Right lung (tissue), 5 donors: Measurements from ENCODE around the gene MAP4K1. TPM values are rescaled to one million over a fixed set of nuclear protein-coding genes. Genes with fewer than 3 reads are reported as not detected.
A peak's percentile ranks its signal among the peaks of the same experiment; 100 is the strongest.

Experiments
- DNase-seq, 2 donors: peaks; one replicate each; pipeline ENCODE4 v3.0.0-alpha.2; 2013
- polyA plus RNA-seq, 5 donors: library from polyadenylated mRNA; unstranded; fragments of 120-200 nt; gene quantifications; one replicate each; pipeline versions ENCODE4 v1.2.1 to v1.2.3, GENCODE V29; 2013; ENCODE audit warnings: inconsistent platforms in 1 of 5, low replicate concordance in 1 of 5; ENCODE audit not compliant: insufficient read length in 5 of 5, insufficient read depth in 1 of 5

The MAP4K1 gene
- polyA plus RNA-seq, 5 donors = 2.6 to 5.2 (median 4.2) TPM

GRCh38 chr19:38547421-38547820 is 70.3 kb downstream of the MAP4K1 start:
- no peak for DNase-seq

- DNase-seq = no peak
These were observed 72.2 kb downstream of the MAP4K1 start for GRCh38 chr19:38545596-38545995.

GRCh38 chr19:38544569-38545315 is 73.0 kb downstream of the MAP4K1 start:
- DNase-seq = peak in 1 of 2 donors; percentile 15

GRCh38 chr19:38543807-38544568 is 73.8 kb downstream of the MAP4K1 start:
- peak in 1 of 2 donors; percentile 30 for DNase-seq

- no peak for DNase-seq
These were observed 74.4 kb downstream of the MAP4K1 start for GRCh38 chr19:38543286-38543806.

GRCh38 chr19:38542040-38542439 is 75.7 kb downstream of the MAP4K1 start:
- DNase-seq = no peak

- DNase-seq = no peak
These were observed 78.0 kb downstream of the MAP4K1 start for GRCh38 chr19:38539751-38540150.

GRCh38 chr19:38538793-38539528 is 78.8 kb downstream of the MAP4K1 start:
- no peak for DNase-seq

GRCh38 chr19:38538386-38538785 is 79.4 kb downstream of the MAP4K1 start:
- no peak for DNase-seq

Other genes starting within 250 kb of the MAP4K1 start
- gene PSMD8, start 243.4 kb downstream of the MAP4K1 start, polyA plus RNA-seq = 100 to 1,000 TPM; 116 to 163 (median 134) TPM
- under 1 TPM in 4 of 5 donors, not detected in 1; 0.06 to 0.79 (median 0.51) TPM for gene GGN, start 229.9 kb downstream of the MAP4K1 start, polyA plus RNA-seq
- under 1 TPM; 0.19 to 0.67 (median 0.41) TPM for gene SPRED3, start 229.3 kb downstream of the MAP4K1 start, polyA plus RNA-seq
- gene FAM98C, start 214.9 kb downstream of the MAP4K1 start, polyA plus RNA-seq = 10 to 100 TPM; 15.1 to 22.6 (median 19.1) TPM
- gene RASGRP4, start 191.7 kb downstream of the MAP4K1 start, polyA plus RNA-seq = 1 to 10 TPM; 1.7 to 3.4 (median 2.3) TPM
- 10 to 100 TPM in 1 of 5 donors, 1 to 10 TPM in 4; 2.0 to 24.3 (median 3.7) TPM for gene RYR1, start 184.3 kb downstream of the MAP4K1 start, polyA plus RNA-seq
- 100 to 1,000 TPM; 242 to 279 (median 270) TPM for gene EIF3K, start 1.2 kb upstream of the MAP4K1 start, polyA plus RNA-seq
- gene ACTN4, start 29.7 kb upstream of the MAP4K1 start, polyA plus RNA-seq = 100 to 1,000 TPM; 331 to 403 (median 384) TPM
- gene CAPN12, start 126.5 kb upstream of the MAP4K1 start, polyA plus RNA-seq = 1 to 10 TPM; 2.4 to 5.7 (median 3.6) TPM
- 1 to 10 TPM in 2 of 5 donors, under 1 TPM in 2, not detected in 1; 0.26 to 2.2 (median 1.2) TPM for gene LGALS7, start 155.6 kb upstream of the MAP4K1 start, polyA plus RNA-seq
- gene LGALS7B, start 171.2 kb upstream of the MAP4K1 start, polyA plus RNA-seq = 1 to 10 TPM in 3 of 5 donors, under 1 TPM in 1, not detected in 1; 0.71 to 1.2 (median 1.1) TPM
- gene LGALS4, start 195.0 kb upstream of the MAP4K1 start, polyA plus RNA-seq = 1 to 10 TPM in 4 of 5 donors, under 1 TPM in 1; 0.83 to 4.7 (median 2.5) TPM
- gene ECH1, start 213.8 kb upstream of the MAP4K1 start, polyA plus RNA-seq = 100 to 1,000 TPM in 3 of 5 donors, 10 to 100 TPM in 2; 86.0 to 132 (median 117) TPM
- gene HNRNPL, start 232.0 kb upstream of the MAP4K1 start, polyA plus RNA-seq = 100 to 1,000 TPM; 370 to 435 (median 405) TPM